ENCODE data around the gene GPR32. TPM values are rescaled to one million over a fixed set of nuclear protein-coding genes. Genes with fewer than 3 reads are reported as not detected.

GPR32 gene
- total and polyA plus RNA-seq, 2 donors (not counting 1 experiment from before 2014, with no cell fraction given), result not detected

DNA sequence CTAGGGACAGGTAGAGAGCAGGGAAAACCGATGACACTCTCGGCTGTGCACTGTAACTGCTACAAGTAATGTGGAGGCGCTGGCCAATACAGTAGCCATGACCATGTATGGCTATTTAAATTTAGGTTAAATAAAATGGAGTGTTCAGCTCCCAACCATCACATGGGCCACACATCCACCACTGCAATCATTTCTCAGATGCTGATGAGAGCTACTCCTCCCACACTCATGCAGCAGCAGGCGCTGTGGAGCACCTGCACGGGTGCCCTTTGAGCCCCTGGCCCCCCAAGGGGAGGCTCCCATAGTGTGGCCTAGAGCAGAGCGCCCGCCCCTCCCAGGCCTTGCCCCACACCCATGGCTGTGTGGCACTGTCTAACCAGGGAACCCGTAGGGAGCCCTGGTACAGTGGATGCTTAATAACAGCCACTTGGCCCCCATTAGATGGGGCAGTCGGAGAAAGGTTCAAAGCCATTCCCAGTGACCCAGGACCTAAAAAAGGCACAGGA is 25.9 kb downstream of the GPR32 start:
- DNase-seq (no peak), ATAC-seq (ENCODE audit: low read depth) (no peak)
- POLR2A ChIA-PET, result no interaction called here
- no peak for TF ChIP-seq EZH2 (IDR thresholded peaks at IDR 0.05; ENCODE audit: borderline replicate concordance, insufficient read depth, low read depth, low read length, poor library complexity, severe bottlenecking)
- TF ChIP-seq, protein P1, sequence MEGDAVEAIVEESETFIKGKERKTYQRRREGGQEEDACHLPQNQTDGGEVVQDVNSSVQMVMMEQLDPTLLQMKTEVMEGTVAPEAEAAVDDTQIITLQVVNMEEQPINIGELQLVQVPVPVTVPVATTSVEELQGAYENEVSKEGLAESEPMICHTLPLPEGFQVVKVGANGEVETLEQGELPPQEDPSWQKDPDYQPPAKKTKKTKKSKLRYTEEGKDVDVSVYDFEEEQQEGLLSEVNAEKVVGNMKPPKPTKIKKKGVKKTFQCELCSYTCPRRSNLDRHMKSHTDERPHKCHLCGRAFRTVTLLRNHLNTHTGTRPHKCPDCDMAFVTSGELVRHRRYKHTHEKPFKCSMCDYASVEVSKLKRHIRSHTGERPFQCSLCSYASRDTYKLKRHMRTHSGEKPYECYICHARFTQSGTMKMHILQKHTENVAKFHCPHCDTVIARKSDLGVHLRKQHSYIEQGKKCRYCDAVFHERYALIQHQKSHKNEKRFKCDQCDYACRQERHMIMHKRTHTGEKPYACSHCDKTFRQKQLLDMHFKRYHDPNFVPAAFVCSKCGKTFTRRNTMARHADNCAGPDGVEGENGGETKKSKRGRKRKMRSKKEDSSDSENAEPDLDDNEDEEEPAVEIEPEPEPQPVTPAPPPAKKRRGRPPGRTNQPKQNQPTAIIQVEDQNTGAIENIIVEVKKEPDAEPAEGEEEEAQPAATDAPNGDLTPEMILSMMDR (IDR thresholded peaks at IDR 0.05), result no peak
- peaks cover 15% of the 10 kb centered on the region for H3K4me1 Mint-ChIP-seq
- H3K36me3 ChIP-seq (replicated peaks in 1 of 2; ENCODE audit: control extremely low read depth in 1 of 2, control insufficient read depth in 1 of 2, extremely low read depth in 1 of 2, insufficient read depth in 2 of 2, low read length in 1 of 2), result peaks cover 0 to 39% of the 10 kb centered on the region in 2 experiments
- intact Hi-C loops (cut with micrococcal nuclease), result no loop called here
- H3K4me1 ChIP-seq (ENCODE audit: control insufficient read depth in 2 of 2, insufficient read depth in 2 of 2, low read length in 2 of 2), result peaks cover 4 to 6% of the 10 kb centered on the region in 2 donors
- H3K4me3 ChIP-seq (ENCODE audit: control extremely low read depth in 1 of 5, extremely low read depth in 1 of 5, insufficient read depth in 1 of 5, low read depth in 2 of 5, low read length in 4 of 5), result no peak overlapping the region
- no peaks in the 10 kb centered on the region for H3K9me3 ChIP-seq (ENCODE audit: control extremely low read depth in 1 of 3, control insufficient read depth in 2 of 3, insufficient read depth in 1 of 3, low read length in 2 of 3)
- 90% methylated on average over 5 of the region's 9 CpGs for WGBS (ENCODE audit: insufficient coverage)
- no peaks in the 10 kb centered on the region for H3K27me3 ChIP-seq (replicated peaks in 1 of 4; ENCODE audit: control extremely low read depth in 1 of 4, control insufficient read depth in 3 of 4, insufficient read depth in 4 of 4, low read length in 3 of 4)
- peaks cover 23% of the 10 kb centered on the region for H3K79me2 ChIP-seq (ENCODE audit: control insufficient read depth, insufficient read depth, low read length)
- H3K27me3 Mint-ChIP-seq, result peaks cover 2% of the 10 kb centered on the region
- H3K4me2 ChIP-seq (replicated peaks; ENCODE audit: low read depth, low read length, poor library complexity, severe bottlenecking), result no peak overlapping the region
- no peak overlapping the region for H2AFZ ChIP-seq (ENCODE audit: insufficient read depth, low read depth, low read length, poor library complexity, severe bottlenecking)
- H3K9ac ChIP-seq (ENCODE audit: low read length), result no peak overlapping the region
- H3K27ac Mint-ChIP-seq, result no peak overlapping the region
- H3K27ac ChIP-seq (ENCODE audit: low read length in 2 of 2), result no peak overlapping the region
- H3K4me3 Mint-ChIP-seq, result no peak overlapping the region
- no peaks in the 10 kb centered on the region for H3K9me3 Mint-ChIP-seq (ENCODE audit: insufficient read depth)
- CTCF ChIA-PET, result interaction anchor here (1.0 to 5.1 kb wide), 3 partner anchors 12 to 126 kb away, joined by 3 to 29 read pairs (median 4); no protein-coding TSS in a partner anchor
- peaks cover 7% of the 10 kb centered on the region for H4K20me1 ChIP-seq (ENCODE audit: control insufficient read depth, insufficient read depth, low read length, poor library complexity, severe bottlenecking)

DNA sequence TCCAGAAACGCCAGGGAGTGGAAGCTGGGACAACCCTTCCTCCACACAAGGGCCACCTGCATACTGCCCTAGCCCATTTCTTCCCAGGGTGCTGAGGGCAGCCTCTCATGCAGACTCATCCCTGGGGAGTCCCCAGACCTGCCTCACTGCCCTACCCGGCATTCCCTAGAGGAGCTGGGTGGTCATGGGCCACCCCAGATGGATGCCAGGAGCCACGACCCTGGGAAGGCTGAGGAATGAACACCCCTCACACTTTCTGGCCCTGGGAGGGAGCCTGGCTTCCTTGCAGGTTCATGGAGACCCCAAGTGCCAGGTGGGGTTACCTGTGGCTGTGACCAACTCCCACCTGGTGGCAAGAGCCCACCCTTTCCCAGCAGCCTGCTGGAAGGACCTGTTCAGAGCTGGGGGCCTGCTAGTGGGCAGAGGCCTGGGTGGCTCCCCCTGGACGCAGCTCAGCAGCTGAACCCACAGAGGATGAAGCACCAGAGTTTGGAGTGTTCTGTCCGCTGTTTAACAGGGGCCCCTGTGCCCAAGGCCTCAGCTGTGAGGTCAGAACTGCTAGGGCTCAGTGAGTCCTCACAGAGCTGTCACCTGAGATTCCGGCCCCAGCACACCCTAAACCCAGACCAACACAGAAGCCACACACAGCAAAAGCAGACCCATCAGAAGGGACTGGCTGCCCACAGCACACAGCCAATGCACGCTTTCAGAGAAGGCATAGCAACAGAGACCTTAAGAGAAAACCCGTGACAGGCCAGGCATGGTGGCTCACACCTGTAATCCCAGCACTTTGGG is 26.6 kb downstream of the GPR32 start:
- peaks cover 0 to 41% of the 10 kb centered on the region in 2 experiments for H3K36me3 ChIP-seq (replicated peaks in 1 of 2; ENCODE audit: control extremely low read depth in 1 of 2, control insufficient read depth in 1 of 2, extremely low read depth in 1 of 2, insufficient read depth in 2 of 2, low read length in 1 of 2)
- H3K4me3 ChIP-seq (ENCODE audit: control extremely low read depth in 1 of 5, extremely low read depth in 1 of 5, insufficient read depth in 1 of 5, low read depth in 2 of 5, low read length in 4 of 5), result no peak overlapping the region
- no peak overlapping the region for H3K9ac ChIP-seq (ENCODE audit: low read length)

More for the DNA sequence above, 26.6 kb downstream of the GPR32 start:
- Mint-ChIP-seq H3K4me1 (peaks cover 16% of the 10 kb centered on the region), H3K9me3 (ENCODE audit: insufficient read depth) (no peaks in the 10 kb centered on the region), H3K27ac (no peak overlapping the region), H3K27me3 (no peaks in the 10 kb centered on the region), H3K4me3 (no peak overlapping the region)
- no peaks in the 10 kb centered on the region for H3K9me3 ChIP-seq (ENCODE audit: control extremely low read depth in 1 of 3, control insufficient read depth in 2 of 3, insufficient read depth in 1 of 3, low read length in 2 of 3)
- intact Hi-C loops (cut with micrococcal nuclease), result no loop called here
- H3K27me3 ChIP-seq (replicated peaks in 1 of 4; ENCODE audit: control extremely low read depth in 1 of 4, control insufficient read depth in 3 of 4, insufficient read depth in 4 of 4, low read length in 3 of 4), result no peaks in the 10 kb centered on the region
- TF ChIP-seq, protein P1 (IDR thresholded peaks at IDR 0.05), result no peak
- no peak for TF ChIP-seq EZH2 (IDR thresholded peaks at IDR 0.05; ENCODE audit: borderline replicate concordance, insufficient read depth, low read depth, low read length, poor library complexity, severe bottlenecking)
- H3K4me1 ChIP-seq (ENCODE audit: control insufficient read depth in 2 of 2, insufficient read depth in 2 of 2, low read length in 2 of 2), result peaks cover 4 to 6% of the 10 kb centered on the region in 2 donors
- WGBS (ENCODE audit: insufficient coverage), result 88% methylated on average over 8 of the region's 8 CpGs
- ChIA-PET CTCF (interaction anchor here (1.0 to 5.1 kb wide), 2 partner anchors 13 to 126 kb away, joined by 3 to 29 read pairs; no protein-coding TSS in a partner anchor), POLR2A (no interaction called here)
- no peak overlapping the region for H3K4me2 ChIP-seq (replicated peaks; ENCODE audit: low read depth, low read length, poor library complexity, severe bottlenecking)
- H2AFZ ChIP-seq (ENCODE audit: insufficient read depth, low read depth, low read length, poor library complexity, severe bottlenecking), result no peak overlapping the region
- H3K79me2 ChIP-seq (ENCODE audit: control insufficient read depth, insufficient read depth, low read length), result peaks cover 24% of the 10 kb centered on the region
- no peak overlapping the region for H3K27ac ChIP-seq (ENCODE audit: low read length in 2 of 2)
- no peak for ATAC-seq (ENCODE audit: low read depth)
- peaks cover 7% of the 10 kb centered on the region for H4K20me1 ChIP-seq (ENCODE audit: control insufficient read depth, insufficient read depth, low read length, poor library complexity, severe bottlenecking)
- DNase-seq, result no peak
